Breast epithelium (tissue), 4 donors: ENCODE data around the gene ARMC12. TPM values are rescaled to one million over a fixed set of nuclear protein-coding genes. Genes with fewer than 3 reads are reported as not detected.
A peak's percentile ranks its signal among the peaks of the same experiment; 100 is the strongest.

Experiments used
- DNase-seq, 2 donors: peaks; one replicate each; pipeline ENCODE4 v3.0.0-alpha.2; 2019; ENCODE audit warnings: low spot score in 2 of 2
- H3K27ac ChIP-seq, 2 donors: fragments of 200-600 bp; sonication (generic) in 1 of 2; one replicate each; pipeline ENCODE4 v1.5.1; 2016 to 2019; ENCODE audit warnings: mild to moderate bottlenecking in 1 of 2
- H3K27me3 ChIP-seq, 2 donors: fragments of 200-600 bp; sonication (generic) in 1 of 2; one replicate each; pipeline versions ENCODE4 v1.5.1 to v1.6.0; 2017 to 2019; ENCODE audit warnings: control low read depth in 1 of 2, mild to moderate bottlenecking in 1 of 2
- H3K36me3 ChIP-seq: fragments of 200-600 bp; one replicate; pipeline ENCODE4 v1.5.1; 2019
- H3K4me1 ChIP-seq, 2 donors: fragments of 200-600 bp; sonication (generic); one replicate each; pipeline ENCODE4 v1.5.1; 2016 to 2019; ENCODE audit warnings: control low read depth in 1 of 2
- H3K4me3 ChIP-seq, 3 donors: fragments of 200-600 bp; sonication (generic); 1 replicate in 2 of 3; 2 replicates in 1 of 3; pipeline ENCODE4 v1.5.1; 2016 to 2019; ENCODE audit warnings: mild to moderate bottlenecking in 3 of 3, moderate library complexity in 2 of 3
- H3K9me3 ChIP-seq, 2 donors: fragments of 200-600 bp; sonication (generic) in 1 of 2; one replicate each; pipeline ENCODE4 v1.5.1; 2016 to 2019; ENCODE audit warnings: control low read depth in 1 of 2
- POLR2A ChIP-seq: fragments of 450-650 bp; IDR thresholded peaks from one replicate; pipeline ENCODE4 v1.6.1; 2016; ENCODE audit warnings: antibody characterized with exemption, mild to moderate bottlenecking, moderate library complexity
- POLR2AphosphoS5 ChIP-seq, 3 donors: sonication (generic); formaldehyde crosslinking; IDR thresholded peaks; one replicate each; pipeline ENCODE4 v1.6.1; 2017; ENCODE audit warnings: antibody characterized with exemption in 3 of 3
- intact Hi-C: fragments of 100-400 bp; cut with DNase I; formaldehyde crosslinking; loops from one replicate; pipeline ENCODE4 v1.15.1; 2023; ENCODE audit warnings: low total_unique reads
- total RNA-seq, 3 donors: library from RNA; depleted of rRNA; stranded (reverse); fragments of >200 nt; gene quantifications; one replicate each; pipeline ENCODE4 v1.1.0, GENCODE V29; 2016
- TF ChIP-seq, protein P1 (sequence below), 3 donors: fragments of 450-650 bp; IDR thresholded peaks; one replicate each; pipeline ENCODE4 v1.5.1; 2016 to 2017; ENCODE audit warnings: antibody characterized with exemption in 3 of 3, mild to moderate bottlenecking in 3 of 3, moderate library complexity in 3 of 3

ARMC12 gene
- total RNA-seq, 3 donors from 2014 or later: 0.29 to 1.4 (median 0.33) TPM

- Histone ChIP-seq H3K27ac (no peak overlapping the region), H3K27me3 (no peaks in the 10 kb centered on the region), H3K4me3 (no peak overlapping the region), H3K36me3 (no peaks in the 10 kb centered on the region), H3K4me1 (peaks cover 0 to 3% of the 10 kb centered on the region in 2 donors), H3K9me3 (no peaks in the 10 kb centered on the region)
- intact Hi-C loops: no loop called here
- peak in 1 of 2 donors; percentile 39 for DNase-seq
- TF ChIP-seq, protein P1, sequence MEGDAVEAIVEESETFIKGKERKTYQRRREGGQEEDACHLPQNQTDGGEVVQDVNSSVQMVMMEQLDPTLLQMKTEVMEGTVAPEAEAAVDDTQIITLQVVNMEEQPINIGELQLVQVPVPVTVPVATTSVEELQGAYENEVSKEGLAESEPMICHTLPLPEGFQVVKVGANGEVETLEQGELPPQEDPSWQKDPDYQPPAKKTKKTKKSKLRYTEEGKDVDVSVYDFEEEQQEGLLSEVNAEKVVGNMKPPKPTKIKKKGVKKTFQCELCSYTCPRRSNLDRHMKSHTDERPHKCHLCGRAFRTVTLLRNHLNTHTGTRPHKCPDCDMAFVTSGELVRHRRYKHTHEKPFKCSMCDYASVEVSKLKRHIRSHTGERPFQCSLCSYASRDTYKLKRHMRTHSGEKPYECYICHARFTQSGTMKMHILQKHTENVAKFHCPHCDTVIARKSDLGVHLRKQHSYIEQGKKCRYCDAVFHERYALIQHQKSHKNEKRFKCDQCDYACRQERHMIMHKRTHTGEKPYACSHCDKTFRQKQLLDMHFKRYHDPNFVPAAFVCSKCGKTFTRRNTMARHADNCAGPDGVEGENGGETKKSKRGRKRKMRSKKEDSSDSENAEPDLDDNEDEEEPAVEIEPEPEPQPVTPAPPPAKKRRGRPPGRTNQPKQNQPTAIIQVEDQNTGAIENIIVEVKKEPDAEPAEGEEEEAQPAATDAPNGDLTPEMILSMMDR (IDR thresholded peaks at IDR 0.05): no peak
- no peak for TF ChIP-seq POLR2A
- no peak for TF ChIP-seq POLR2AphosphoS5 (IDR thresholded peaks at IDR 0.05)
Observed at GRCh38 chr6:35781290-35781689, 44.5 kb downstream of the ARMC12 start.

- Histone ChIP-seq H3K9me3 (no peaks in the 10 kb centered on the region), H3K4me1 (no peaks in the 10 kb centered on the region), H3K27me3 (peaks cover 0 to 9% of the 10 kb centered on the region in 2 donors), H3K4me3 (no peak overlapping the region), H3K36me3 (no peaks in the 10 kb centered on the region), H3K27ac (peak overlapping the region in 1 of 2 donors; percentile 20)
- TF ChIP-seq POLR2AphosphoS5 (IDR thresholded peaks at IDR 0.05) (no peak), POLR2A (no peak)
- TF ChIP-seq, protein P1 (IDR thresholded peaks at IDR 0.05): no peak
- intact Hi-C loops: no loop called here
- peak; percentile 72 to 93 for DNase-seq
Observed at GRCh38 chr6:35782424-35782823, 45.6 kb downstream of the ARMC12 start.

DNA sequence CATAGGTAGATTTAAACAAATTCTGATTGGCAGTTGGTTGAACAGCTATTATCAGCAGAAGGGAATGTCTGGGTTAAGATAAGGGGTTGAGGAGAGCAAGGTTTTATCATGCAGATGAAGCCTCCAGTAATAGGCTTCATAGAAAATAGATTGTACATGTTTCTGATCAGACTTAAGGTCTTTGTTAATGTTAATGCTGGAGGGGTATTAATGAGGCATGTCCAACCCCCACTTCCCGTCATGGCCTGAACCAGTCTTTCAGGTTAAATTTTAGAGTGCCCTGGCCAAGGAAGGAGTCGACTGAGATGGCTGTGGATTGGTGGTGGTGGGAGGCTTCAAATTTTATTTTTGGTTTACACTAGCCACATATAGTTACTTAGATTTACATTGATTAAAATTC lies 47.4 kb downstream of the ARMC12 start:
- no peak for TF ChIP-seq POLR2AphosphoS5 (IDR thresholded peaks at IDR 0.05)
- TF ChIP-seq, protein P1 (IDR thresholded peaks at IDR 0.05): no peak
- TF ChIP-seq POLR2A: no peak
- Histone ChIP-seq H3K36me3 (no peaks in the 10 kb centered on the region), H3K4me3 (no peak overlapping the region), H3K27ac (no peak overlapping the region), H3K27me3 (peaks cover 0 to 24% of the 10 kb centered on the region in 2 donors), H3K9me3 (no peaks in the 10 kb centered on the region), H3K4me1 (no peaks in the 10 kb centered on the region)
- intact Hi-C loops: no loop called here
- DNase-seq: no peak

DNA sequence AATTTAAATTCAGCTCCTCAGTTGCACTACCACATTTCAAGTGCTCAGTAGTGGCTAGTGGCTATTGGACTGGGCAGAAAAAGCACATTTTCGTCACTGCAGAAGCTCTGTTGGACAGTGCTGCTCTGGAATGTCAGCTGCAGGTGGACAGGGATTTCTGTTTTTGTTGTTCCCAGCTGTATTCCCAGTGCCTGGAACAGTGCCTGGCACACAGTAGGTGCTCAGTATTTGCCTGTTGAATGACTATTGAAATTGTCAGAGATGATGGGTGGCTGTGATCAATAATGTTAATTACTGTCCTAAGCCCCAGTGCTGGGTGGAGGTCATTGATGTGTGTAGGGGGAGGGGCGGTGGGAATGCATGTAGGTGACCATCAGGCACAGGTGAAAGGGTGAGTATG lies 49.4 kb downstream of the ARMC12 start:
- no peaks in the 10 kb centered on the region for H3K4me1 ChIP-seq
- peaks cover 0 to 24% of the 10 kb centered on the region in 2 donors for H3K27me3 ChIP-seq
- TF ChIP-seq POLR2AphosphoS5 (IDR thresholded peaks at IDR 0.05) (no peak), POLR2A (no peak)
- TF ChIP-seq, protein P1 (IDR thresholded peaks at IDR 0.05): no peak

DNA sequence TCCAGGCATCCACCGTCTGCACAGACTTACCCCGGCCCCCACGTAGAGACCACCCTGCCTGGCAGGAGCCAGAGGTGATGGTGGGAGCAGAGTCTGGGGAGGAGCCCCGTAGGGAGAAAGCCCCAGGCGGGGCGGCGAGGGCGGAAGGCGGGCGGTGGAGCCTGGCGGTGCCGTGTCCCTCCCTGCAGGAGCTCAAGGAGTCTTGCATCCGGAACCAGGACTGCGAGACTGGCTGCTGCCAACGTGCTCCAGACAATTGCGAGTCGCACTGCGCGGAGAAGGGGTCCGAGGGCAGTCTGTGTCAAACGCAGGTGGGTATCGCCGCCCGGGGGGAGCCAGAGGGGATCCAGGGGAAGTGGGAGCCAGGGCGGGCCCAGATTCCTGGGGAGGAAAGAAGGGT lies 50.0 kb downstream of the ARMC12 start:
- Histone ChIP-seq H3K9me3 (no peaks in the 10 kb centered on the region), H3K27ac (no peak overlapping the region), H3K4me3 (peak overlapping the region in 2 of 3 donors; percentile 34 to 60), H3K27me3 (peaks cover 0 to 24% of the 10 kb centered on the region in 2 donors), H3K4me1 (no peaks in the 10 kb centered on the region), H3K36me3 (no peaks in the 10 kb centered on the region)
- TF ChIP-seq POLR2AphosphoS5 (IDR thresholded peaks at IDR 0.05) (no peak), POLR2A (no peak)
- TF ChIP-seq, protein P1 (IDR thresholded peaks at IDR 0.05): no peak
- intact Hi-C loops: no loop called here
- no peak for DNase-seq

More for the DNA sequence above, 49.4 kb downstream of the ARMC12 start:
- Histone ChIP-seq H3K4me3 (no peak overlapping the region), H3K27ac (no peak overlapping the region), H3K36me3 (no peaks in the 10 kb centered on the region), H3K9me3 (no peaks in the 10 kb centered on the region)
- no peak for DNase-seq
- intact Hi-C loops: no loop called here
